ENCODE measurements around the gene SDHB. TPM values are rescaled to one million over a fixed set of nuclear protein-coding genes. Genes with fewer than 3 reads are reported as not detected.

The SDHB gene
- total and polyA plus RNA-seq, 2 of the 8 experiments (the other 6 are each of a cell fraction or from before 2014, with no cell fraction given), result 84.0 to 98.7 TPM

- H3K27me3 ChIP-seq (replicated peaks in 1 of 4; ENCODE audit: control insufficient read depth in 3 of 4, extremely low read depth in 1 of 4, insufficient read depth in 3 of 4, low read length in 3 of 4), result no peaks in the 10 kb centered on the region
- 97% methylated on average over 8 of the region's 12 CpGs; no CpG with 5 or more reads in 1 of the 2 experiments for WGBS, 2 experiments (ENCODE audit: extremely low coverage in 1 of 2, insufficient coverage in 1 of 2, insufficient read length in 1 of 2, insufficient replicate concordance in 2 of 2, low coverage in 1 of 2, low lambda C conversion rate in 2 of 2, missing lambda C conversion rate in 1 of 2)
- FAIRE-seq, result no peak
- ChIA-PET CTCF (ENCODE audit: partially characterized antibody) (interaction anchor here (0.8 to 1.6 kb wide), 8 partner anchors 10 to 288 kb away, joined by 3 to 5 read pairs (median 4); no protein-coding TSS in a partner anchor), POLR2A (ENCODE audit: partially characterized antibody) (interaction anchor here (0.8 to 1.9 kb wide), 7 partner anchors 10 to 45 kb away, joined by 3 to 6 read pairs (median 4); no protein-coding TSS in a partner anchor)
- H3K79me2 ChIP-seq (ENCODE audit: control insufficient read depth in 1 of 2, insufficient read depth in 2 of 2, low read length in 2 of 2), result no peaks in the 10 kb centered on the region
- no peak overlapping the region for H2BK12ac ChIP-seq (ENCODE audit: low read depth, low read length)
- H3K18ac ChIP-seq (ENCODE audit: extremely low read depth, low read length), result no peak overlapping the region
- no peak overlapping the region for H2BK15ac ChIP-seq (ENCODE audit: low read length)
- peaks cover 0 to 3% of the 10 kb centered on the region in 2 experiments for H4K20me1 ChIP-seq (replicated peaks in 1 of 2; ENCODE audit: control insufficient read depth in 1 of 2, insufficient read depth in 2 of 2, low read length in 2 of 2)
- H3K9me3 ChIP-seq (ENCODE audit: insufficient read depth in 2 of 2, low read depth in 1 of 2, low read length in 1 of 2), result no peaks in the 10 kb centered on the region
- no peak overlapping the region for H4K5ac ChIP-seq (ENCODE audit: insufficient read length, low read depth, low read length)
- H3K23ac ChIP-seq (ENCODE audit: insufficient read length), result no peak overlapping the region
- no peak overlapping the region for H4K8ac ChIP-seq (ENCODE audit: extremely low read depth, insufficient read depth, low read length)
- H3K56ac ChIP-seq (replicated peaks; ENCODE audit: insufficient read length, low read depth, low read length), result no peak overlapping the region
- DNase-seq (ENCODE audit: low read depth in 1 of 2, low spot score in 2 of 2), result no peak
- no peaks in the 10 kb centered on the region for H3K79me1 ChIP-seq (ENCODE audit: low read depth, low read length)
- H3K4me1 ChIP-seq (replicated peaks in 1 of 4; ENCODE audit: control insufficient read depth in 3 of 4, insufficient read depth in 4 of 4, low read length in 3 of 4), result no peaks in the 10 kb centered on the region
- H2BK5ac ChIP-seq (ENCODE audit: low read depth, low read length), result no peak overlapping the region
- no peak overlapping the region for H3K4me2 ChIP-seq (ENCODE audit: insufficient read depth in 1 of 2, low read depth in 2 of 2, low read length in 2 of 2)
- no peak overlapping the region for H3K4me3 ChIP-seq (ENCODE audit: extremely low read depth in 1 of 4, insufficient read depth in 2 of 4, low read depth in 3 of 4, low read length in 4 of 4)
- H2AK5ac ChIP-seq (ENCODE audit: low read depth, low read length), result no peak overlapping the region
- H3K4ac ChIP-seq (replicated peaks; ENCODE audit: insufficient read length, low read depth, low read length), result no peak overlapping the region
- H2BK20ac ChIP-seq (ENCODE audit: low read length), result no peak overlapping the region
- no peak overlapping the region for H3K14ac ChIP-seq (ENCODE audit: insufficient read length)
- no peak overlapping the region for H3K27ac ChIP-seq (ENCODE audit: low read depth, low read length)
- H3K9ac ChIP-seq (replicated peaks in 1 of 4; ENCODE audit: extremely low read depth in 1 of 4, low read depth in 3 of 4, low read length in 3 of 4), result no peak overlapping the region
- no peak overlapping the region for H2AFZ ChIP-seq (ENCODE audit: low read length)
- H4K91ac ChIP-seq (replicated peaks; ENCODE audit: insufficient read length, low read length), result no peak overlapping the region
- no peak overlapping the region for H2BK120ac ChIP-seq (replicated peaks; ENCODE audit: low read depth, low read length)
- H3K23me2 ChIP-seq (ENCODE audit: low read depth, low read length), result no peaks in the 10 kb centered on the region
- peaks cover 2 to 9% (median 6%) of the 10 kb centered on the region in 4 experiments; a peak in 5 of 8 replicates for H3K36me3 ChIP-seq (ENCODE audit: control insufficient read depth in 2 of 4, insufficient read depth in 4 of 4, low read length in 3 of 4)
- TF ChIP-seq RAD21 (IDR thresholded peaks at IDR 0.05 in 1 of 2, conservative IDR thresholded peaks at IDR 0.05 in 1 of 2; ENCODE audit: low read depth in 2 of 2, low read length in 2 of 2) (no peak), KDM1A (IDR thresholded peaks at IDR 0.05; ENCODE audit: borderline replicate concordance, low read length) (no peak), SAP30 (IDR thresholded peaks at IDR 0.05; ENCODE audit: insufficient read depth, insufficient replicate concordance, low read length) (no peak), CEBPB (IDR thresholded peaks at IDR 0.05; ENCODE audit: low read depth, low read length) (no peak), POLR2AphosphoS5 (IDR thresholded peaks at IDR 0.05; ENCODE audit: low read depth, low read length) (no peak), SRF (IDR thresholded peaks at IDR 0.05; ENCODE audit: low read depth, low read length) (no peak), BRCA1 (IDR thresholded peaks at IDR 0.05; ENCODE audit: low read depth, low read length) (no peak), E2F6 (IDR thresholded peaks at IDR 0.05) (no peak), PHF8 (conservative IDR thresholded peaks at IDR 0.05; ENCODE audit: low read depth, low read length) (no peak), SIRT6 (IDR thresholded peaks at IDR 0.05; ENCODE audit: low read length) (no peak), GABPA (IDR thresholded peaks at IDR 0.05; ENCODE audit: borderline replicate concordance, insufficient read depth, low read length) (no peak), CHD1 (IDR thresholded peaks at IDR 0.05; ENCODE audit: low read depth, low read length) (no peak), RFX5 (IDR thresholded peaks at IDR 0.05; ENCODE audit: borderline replicate concordance, low read depth, low read length) (no peak), GTF2F1 (IDR thresholded peaks at IDR 0.05; ENCODE audit: borderline replicate concordance, low read depth, low read length) (no peak)
These were observed 61.7 kb downstream of the SDHB start for GRCh38 chr1:16992102-16992501.
